ENCODE results near the gene LAMB1.

The LAMB1 gene

GRCh38 chr7:107920048-107920772, 82.8 kb downstream of the LAMB1 start:
- TF ChIP-seq GABPA (IDR thresholded peaks at IDR 0.05; ENCODE audit: low read depth) (no peak), POLR2AphosphoS5 (IDR thresholded peaks at IDR 0.05; ENCODE audit: low read depth) (no peak), REST (IDR thresholded peaks at IDR 0.05; ENCODE audit: insufficient replicate concordance, low read depth) (no peak), SPI1 (IDR thresholded peaks at IDR 0.05; ENCODE audit: borderline replicate concordance, low read depth) (no peak), CTCF (IDR thresholded peaks at IDR 0.05; ENCODE audit: insufficient read depth, low read length) (no peak)
- H3K27me3 ChIP-seq (ENCODE audit: insufficient read depth, poor library complexity, severe bottlenecking): no peaks in the 10 kb centered on the region
- DNase-seq (ENCODE audit: low read depth in 1 of 2, low spot score in 1 of 2): no peak
- H3K4me3 ChIP-seq (replicated peaks; ENCODE audit: insufficient read depth, low read length): no peak overlapping the region
- no peak overlapping the region; the same call in 1 of the 2 replicates for H3K27ac ChIP-seq (replicated peaks)

GRCh38 chr7:107918948-107919347, 84.0 kb downstream of the LAMB1 start:
- no peak overlapping the region for H3K4me3 ChIP-seq (replicated peaks; ENCODE audit: insufficient read depth, low read length)
- TF ChIP-seq SPI1 (IDR thresholded peaks at IDR 0.05; ENCODE audit: borderline replicate concordance, low read depth) (no peak), POLR2AphosphoS5 (IDR thresholded peaks at IDR 0.05; ENCODE audit: low read depth) (no peak), REST (IDR thresholded peaks at IDR 0.05; ENCODE audit: insufficient replicate concordance, low read depth) (no peak), CTCF (IDR thresholded peaks at IDR 0.05; ENCODE audit: insufficient read depth, low read length) (no peak), GABPA (IDR thresholded peaks at IDR 0.05; ENCODE audit: low read depth) (no peak)
- DNase-seq (ENCODE audit: low read depth in 1 of 2, low spot score in 1 of 2): no peak
- no peak overlapping the region for H3K27ac ChIP-seq (replicated peaks)
- H3K27me3 ChIP-seq (ENCODE audit: insufficient read depth, poor library complexity, severe bottlenecking): no peaks in the 10 kb centered on the region

- no peak for TF ChIP-seq POLR2AphosphoS5 (IDR thresholded peaks at IDR 0.05; ENCODE audit: low read depth)
- no peak for TF ChIP-seq SPI1 (IDR thresholded peaks at IDR 0.05; ENCODE audit: borderline replicate concordance, low read depth)
- TF ChIP-seq REST (IDR thresholded peaks at IDR 0.05; ENCODE audit: insufficient replicate concordance, low read depth): no peak
- no peak for TF ChIP-seq GABPA (IDR thresholded peaks at IDR 0.05; ENCODE audit: low read depth)
- no peak for TF ChIP-seq CTCF (IDR thresholded peaks at IDR 0.05; ENCODE audit: insufficient read depth, low read length)
These were observed 85.0 kb downstream of the LAMB1 start for GRCh38 chr7:107917763-107918651.

More at GRCh38 chr7:107917763-107918651, 85.0 kb downstream of the LAMB1 start:
- DNase-seq (ENCODE audit: low read depth in 1 of 2, low spot score in 1 of 2): no peak
- Histone ChIP-seq H3K27ac (replicated peaks) (no peak overlapping the region), H3K27me3 (ENCODE audit: insufficient read depth, poor library complexity, severe bottlenecking) (no peaks in the 10 kb centered on the region), H3K4me3 (replicated peaks; ENCODE audit: insufficient read depth, low read length) (no peak overlapping the region)

All from HL-60 (cell line).